Adrenal gland (tissue), 12 donors: ENCODE results near the gene RBM19. TPM values are rescaled to one million over a fixed set of nuclear protein-coding genes. Genes with fewer than 3 reads are reported as not detected.

Source experiments
- DNase-seq, 7 donors: peaks; one replicate each; pipeline ENCODE4 v3.0.0-alpha.2; 2019 to 2020
- H3K27ac ChIP-seq, 5 donors: fragments of 200-600 bp; sonication (generic) in 4 of 5; 1 replicate in 3 of 5; 2 replicates in 2 of 5; pipeline versions ENCODE4 v1.5.1 to v1.8.0; 2016 to 2020; ENCODE audit warnings: mild to moderate bottlenecking in 1 of 5
- H3K27me3 ChIP-seq: fragments of 200-600 bp; 2 replicates; pipeline ENCODE4 v1.8.0; 2021
- H3K36me3 ChIP-seq, 2 donors: fragments of 200-600 bp; replicated peaks in 1 of 2; 1 replicate in 1 of 2; 2 replicates in 1 of 2; pipeline versions ENCODE4 v1.5.1 to v1.8.0; 2018 to 2022
- H3K4me1 ChIP-seq, 2 donors: fragments of 200-600 bp; replicated peaks in 1 of 2; 1 replicate in 1 of 2; 2 replicates in 1 of 2; pipeline versions ENCODE4 v1.5.1 to v1.8.0; 2018 to 2021
- H3K4me3 ChIP-seq, 4 donors: fragments of 200-600 bp; sonication (generic) in 3 of 4; one replicate each; pipeline ENCODE4 v1.5.1; 2016 to 2018
- H3K9me3 ChIP-seq, 3 donors: fragments of 200-600 bp; sonication (generic) in 1 of 3; replicated peaks in 1 of 3; 1 replicate in 2 of 3; 2 replicates in 1 of 3; pipeline versions ENCODE4 v1.5.1 to v1.8.0; 2016 to 2021
- CTCF ChIP-seq, 6 experiments: fragments of 450-650 bp in 4 of 6; fragments of 200-600 bp in 2 of 6; sonication (generic) in 1 of 6; IDR thresholded peaks; 1 replicate in 5 of 6; 2 replicates in 1 of 6; pipeline versions ENCODE4 v1.5.1 to v1.8.0; 2016 to 2021; ENCODE audit warnings: antibody characterized with exemption in 6 of 6, mild to moderate bottlenecking in 2 of 6, moderate library complexity in 1 of 6
- POLR2A ChIP-seq, 2 donors: fragments of 450-650 bp; IDR thresholded peaks; one replicate each; pipeline ENCODE4 v1.6.1; 2017; ENCODE audit warnings: antibody characterized with exemption in 2 of 2, mild to moderate bottlenecking in 2 of 2, moderate library complexity in 1 of 2
- WGBS, 4 donors: extraction: QIAGEN DNeasy Blood & Tissue Kit in 2 of 4; methylation state at CpG; one replicate each; pipeline versions ENCODE4 v1.1.5 to v1.1.7; 2013 to 2017; 5-methylcytosine and 5-hydroxymethylcytosine counted together
- intact Hi-C, 2 donors: fragments of 100-400 bp; cut with DNase I; formaldehyde crosslinking; loops; one replicate each; pipeline versions ENCODE4 v1.14.1 to v1.15.0; 2022 to 2023
- polyA plus RNA-seq, 3 donors: library from polyadenylated mRNA; stranded (reverse); fragments of 200-250 nt in 2 of 3; fragments of 350-450 nt in 1 of 3; fragmentation: Illumina TruSeq in 1 of 3; extraction: RNeasy Lipid Tissue Mini Kit (QIAGEN cat#74804) in 1 of 3; gene quantifications; one replicate each; pipeline ENCODE4 v1.2.3, GENCODE V29; 2013 to 2014
- total RNA-seq, 9 donors: library from RNA; depleted of rRNA in 4 of 9; stranded (reverse); fragments of >200 nt in 4 of 9; fragments of 120-200 nt in 1 of 9; fragmentation: NEBNext Ultra II Directional in 1 of 9; extraction: Animal tissue kit (Norgen Biotek cat#: 25700) in 1 of 9; gene quantifications; one replicate each; pipeline versions ENCODE4 v1.1.0 to v1.2.4, GENCODE V29; 2013 to 2023
- donor health status: healthy with polysubstance abuse.
- donor health status: Bipolar disorder and iron deficiency.
- donor health status: DM: yes; HTN: yes; CAD: no.
- donor health status: DM: no; HTN: no; CAD: no.
- donor health status: DM: no; HTN: no; CAD: no.
- donor health status: DM: yes; HTN: yes; CAD: no.

Gene RBM19
- total and polyA plus RNA-seq, 12 donors = 19.6 to 71.4 (median 33.1) TPM

GRCh38 chr12:113874999-113875561, 91.0 kb downstream of the RBM19 start:
- no peak overlapping the region for H3K4me3 ChIP-seq
- intact Hi-C loops = no loop called here
- 87 to 91% (median 88%) methylated on average over 18 of the region's 18 CpGs for WGBS, 4 donors
- no peaks in the 10 kb centered on the region for H3K9me3 ChIP-seq
- no peak for DNase-seq
- H3K36me3 ChIP-seq = no peaks in the 10 kb centered on the region
- H3K27ac ChIP-seq = no peak overlapping the region
- H3K4me1 ChIP-seq = no peaks in the 10 kb centered on the region
- no peaks in the 10 kb centered on the region for H3K27me3 ChIP-seq
- no peak for TF ChIP-seq POLR2A (IDR thresholded peaks at IDR 0.05)
- TF ChIP-seq CTCF (IDR thresholded peaks at IDR 0.05) = no peak

- intact Hi-C loops = no loop called here
- WGBS, 4 donors = 93 to 99% (median 97%) methylated on average over 11 of the region's 11 CpGs
These were observed 91.8 kb downstream of the RBM19 start for GRCh38 chr12:113874326-113874725.

GRCh38 chr12:113873740-113874139, 92.4 kb downstream of the RBM19 start:
- Histone ChIP-seq H3K4me1 (no peaks in the 10 kb centered on the region), H3K27ac (no peak overlapping the region), H3K36me3 (no peaks in the 10 kb centered on the region), H3K9me3 (no peaks in the 10 kb centered on the region), H3K27me3 (no peaks in the 10 kb centered on the region), H3K4me3 (no peak overlapping the region)
- WGBS, 4 donors = 87 to 95% (median 89%) methylated on average over 8 of the region's 8 CpGs
- TF ChIP-seq POLR2A (IDR thresholded peaks at IDR 0.05) (no peak), CTCF (IDR thresholded peaks at IDR 0.05) (no peak)
- DNase-seq = peak in 1 of 7 donors; percentile 83
- intact Hi-C loops = no loop called here

More at GRCh38 chr12:113874326-113874725, 91.8 kb downstream of the RBM19 start:
- H3K4me1 ChIP-seq = no peaks in the 10 kb centered on the region
- no peak overlapping the region for H3K27ac ChIP-seq
- no peak for DNase-seq
- H3K27me3 ChIP-seq = no peaks in the 10 kb centered on the region
- TF ChIP-seq CTCF (IDR thresholded peaks at IDR 0.05) = no peak
- no peak for TF ChIP-seq POLR2A (IDR thresholded peaks at IDR 0.05)
- H3K36me3 ChIP-seq = no peaks in the 10 kb centered on the region
- no peak overlapping the region for H3K4me3 ChIP-seq
- no peaks in the 10 kb centered on the region for H3K9me3 ChIP-seq

- intact Hi-C loops = no loop called here
- H3K27ac ChIP-seq = no peak overlapping the region
- H3K27me3 ChIP-seq = no peaks in the 10 kb centered on the region
- no peaks in the 10 kb centered on the region for H3K36me3 ChIP-seq
- no peaks in the 10 kb centered on the region for H3K9me3 ChIP-seq
- no peak for DNase-seq
- WGBS, 4 donors = 70 to 97% (median 94%) methylated on average over 2 of the region's 2 CpGs
- H3K4me3 ChIP-seq = no peak overlapping the region
- TF ChIP-seq POLR2A (IDR thresholded peaks at IDR 0.05) (no peak), CTCF (IDR thresholded peaks at IDR 0.05) (no peak)
- no peaks in the 10 kb centered on the region for H3K4me1 ChIP-seq
These were observed 95.2 kb downstream of the RBM19 start for GRCh38 chr12:113870890-113871289.
